ENCODE measurements around the gene MRPL19.
A peak's percentile ranks its signal among the peaks of the same experiment; 100 is the strongest.

The MRPL19 gene

GRCh38 chr2:75607400-75607798 is 39.2 kb upstream of the MRPL19 start:
- H3K27ac ChIP-seq: no peak overlapping the region
- peaks cover 72% of the 10 kb centered on the region for H3K27me3 ChIP-seq

DNA sequence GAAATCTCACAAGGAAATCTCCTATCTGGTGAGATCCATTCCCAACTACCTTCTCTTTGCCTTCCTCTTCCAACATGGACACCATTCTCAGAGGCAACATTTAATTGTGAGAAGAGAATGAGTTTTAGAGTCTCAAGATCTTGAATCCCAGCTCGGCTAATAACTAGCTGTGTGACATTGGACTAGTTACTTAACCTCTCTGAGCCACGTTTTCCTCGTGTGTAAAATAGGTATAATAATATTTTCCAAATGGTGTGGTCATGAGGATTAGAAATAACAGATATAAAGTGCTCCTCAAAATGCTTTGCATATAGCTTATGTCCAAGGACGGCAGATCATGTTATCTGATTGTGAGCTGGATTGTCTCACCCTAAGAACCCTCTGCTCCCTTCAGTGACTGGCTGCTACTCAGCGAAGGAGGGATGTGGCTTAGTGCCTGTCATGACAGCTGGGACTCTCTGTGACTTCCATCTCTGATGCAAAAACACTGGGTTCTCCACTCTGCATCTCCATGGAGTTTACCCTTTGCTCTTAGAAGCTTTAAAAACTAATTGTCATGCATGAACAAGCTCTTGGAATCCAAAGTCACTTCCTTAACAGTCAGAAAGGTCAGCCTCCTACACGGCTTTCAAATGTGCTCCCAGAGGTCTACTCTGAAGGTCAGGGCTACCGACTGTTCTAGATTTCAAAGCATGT is 38.4 kb upstream of the MRPL19 start:
- H3K4me3 ChIP-seq (ENCODE audit: low read depth in 1 of 2, low read length in 1 of 2): no peak overlapping the region
- H3K27me3 ChIP-seq: peaks cover 70% of the 10 kb centered on the region
- H3K4me1 ChIP-seq (ENCODE audit: control insufficient read depth in 1 of 2, insufficient read depth in 1 of 2, low read depth in 1 of 2, low read length in 1 of 2): no peaks in the 10 kb centered on the region
- H3K36me3 ChIP-seq: no peaks in the 10 kb centered on the region
- TF ChIP-seq CTCF (IDR thresholded peaks at IDR 0.05): no peak
- H3K27ac ChIP-seq: no peak overlapping the region
- no peaks in the 10 kb centered on the region for H3K9me3 ChIP-seq

More at GRCh38 chr2:75607400-75607798, 39.2 kb upstream of the MRPL19 start:
- TF ChIP-seq CTCF (IDR thresholded peaks at IDR 0.05): no peak
- Histone ChIP-seq H3K4me1 (ENCODE audit: control insufficient read depth in 1 of 2, insufficient read depth in 1 of 2, low read depth in 1 of 2, low read length in 1 of 2) (no peaks in the 10 kb centered on the region), H3K4me3 (ENCODE audit: low read depth in 1 of 2, low read length in 1 of 2) (no peak overlapping the region), H3K36me3 (no peaks in the 10 kb centered on the region), H3K9me3 (no peaks in the 10 kb centered on the region)

- TF ChIP-seq CTCF (IDR thresholded peaks at IDR 0.05): peak; percentile 66
- H3K4me1 ChIP-seq (ENCODE audit: control insufficient read depth in 1 of 2, insufficient read depth in 1 of 2, low read depth in 1 of 2, low read length in 1 of 2): no peaks in the 10 kb centered on the region
- H3K27me3 ChIP-seq: peaks cover 70% of the 10 kb centered on the region
- H3K36me3 ChIP-seq: no peaks in the 10 kb centered on the region
- H3K27ac ChIP-seq: no peak overlapping the region
- H3K9me3 ChIP-seq: no peaks in the 10 kb centered on the region
- no peak overlapping the region for H3K4me3 ChIP-seq (ENCODE audit: low read depth in 1 of 2, low read length in 1 of 2)
Measured at GRCh38 chr2:75608684-75609333, 37.8 kb upstream of the MRPL19 start.

- TF ChIP-seq CTCF (IDR thresholded peaks at IDR 0.05): no peak
- Histone ChIP-seq H3K4me3 (ENCODE audit: low read depth in 1 of 2, low read length in 1 of 2) (no peak overlapping the region), H3K4me1 (ENCODE audit: control insufficient read depth in 1 of 2, insufficient read depth in 1 of 2, low read depth in 1 of 2, low read length in 1 of 2) (no peaks in the 10 kb centered on the region), H3K27ac (no peak overlapping the region), H3K36me3 (no peaks in the 10 kb centered on the region), H3K27me3 (peaks cover 68% of the 10 kb centered on the region), H3K9me3 (no peaks in the 10 kb centered on the region)
Measured at GRCh38 chr2:75609334-75609689, 37.3 kb upstream of the MRPL19 start.

- Histone ChIP-seq H3K4me1 (ENCODE audit: control insufficient read depth in 1 of 2, insufficient read depth in 1 of 2, low read depth in 1 of 2, low read length in 1 of 2) (no peaks in the 10 kb centered on the region), H3K27me3 (peaks cover 61% of the 10 kb centered on the region), H3K36me3 (no peaks in the 10 kb centered on the region), H3K27ac (no peak overlapping the region), H3K9me3 (no peaks in the 10 kb centered on the region), H3K4me3 (ENCODE audit: low read depth in 1 of 2, low read length in 1 of 2) (no peak overlapping the region)
- TF ChIP-seq CTCF (IDR thresholded peaks at IDR 0.05): no peak
Measured at GRCh38 chr2:75609937-75610508, 36.6 kb upstream of the MRPL19 start.

All from neutrophil (primary cell).